ENCODE measurements around the gene CAPZA2.

CAPZA2 gene

GRCh38 chr7:116895849-116896248, 33.5 kb downstream of the CAPZA2 start:
- Histone ChIP-seq H3K9me3 (ENCODE audit: control insufficient read depth, insufficient read depth, low read length) (no peaks in the 10 kb centered on the region), H3K36me3 (ENCODE audit: control insufficient read depth, insufficient read depth, low read length) (no peaks in the 10 kb centered on the region), H3K4me3 (ENCODE audit: low read depth, low read length) (no peak overlapping the region), H3K4me1 (ENCODE audit: control insufficient read depth, insufficient read depth, low read length) (no peaks in the 10 kb centered on the region), H3K27me3 (ENCODE audit: control insufficient read depth, insufficient read depth, low read length) (no peaks in the 10 kb centered on the region), H3K9ac (ENCODE audit: low read depth, low read length) (no peak overlapping the region)

GRCh38 chr7:116897661-116898060, 35.3 kb downstream of the CAPZA2 start:
- no peaks in the 10 kb centered on the region for H3K4me1 ChIP-seq (ENCODE audit: control insufficient read depth, insufficient read depth, low read length)
- H3K9ac ChIP-seq (ENCODE audit: low read depth, low read length): no peak overlapping the region
- no peaks in the 10 kb centered on the region for H3K9me3 ChIP-seq (ENCODE audit: control insufficient read depth, insufficient read depth, low read length)
- no peaks in the 10 kb centered on the region for H3K36me3 ChIP-seq (ENCODE audit: control insufficient read depth, insufficient read depth, low read length)
- H3K27me3 ChIP-seq (ENCODE audit: control insufficient read depth, insufficient read depth, low read length): no peaks in the 10 kb centered on the region
- H3K4me3 ChIP-seq (ENCODE audit: low read depth, low read length): no peak overlapping the region

GRCh38 chr7:116899308-116899707, 36.9 kb downstream of the CAPZA2 start:
- no peak overlapping the region for H3K4me3 ChIP-seq (ENCODE audit: low read depth, low read length)
- H3K4me1 ChIP-seq (ENCODE audit: control insufficient read depth, insufficient read depth, low read length): peaks cover 3% of the 10 kb centered on the region
- H3K9me3 ChIP-seq (ENCODE audit: control insufficient read depth, insufficient read depth, low read length): no peaks in the 10 kb centered on the region
- H3K27me3 ChIP-seq (ENCODE audit: control insufficient read depth, insufficient read depth, low read length): no peaks in the 10 kb centered on the region
- no peaks in the 10 kb centered on the region for H3K36me3 ChIP-seq (ENCODE audit: control insufficient read depth, insufficient read depth, low read length)
- no peak overlapping the region for H3K9ac ChIP-seq (ENCODE audit: low read depth, low read length)

- Histone ChIP-seq H3K36me3 (ENCODE audit: control insufficient read depth, insufficient read depth, low read length) (no peaks in the 10 kb centered on the region), H3K27me3 (ENCODE audit: control insufficient read depth, insufficient read depth, low read length) (no peaks in the 10 kb centered on the region), H3K9me3 (ENCODE audit: control insufficient read depth, insufficient read depth, low read length) (no peaks in the 10 kb centered on the region), H3K4me3 (ENCODE audit: low read depth, low read length) (no peak overlapping the region), H3K4me1 (ENCODE audit: control insufficient read depth, insufficient read depth, low read length) (peaks cover 8% of the 10 kb centered on the region), H3K9ac (ENCODE audit: low read depth, low read length) (no peak overlapping the region)
These were observed 38.8 kb downstream of the CAPZA2 start for GRCh38 chr7:116901143-116901542.

GRCh38 chr7:116902867-116903266, 40.5 kb downstream of the CAPZA2 start:
- Histone ChIP-seq H3K36me3 (ENCODE audit: control insufficient read depth, insufficient read depth, low read length) (no peaks in the 10 kb centered on the region), H3K9ac (ENCODE audit: low read depth, low read length) (no peak overlapping the region), H3K4me1 (ENCODE audit: control insufficient read depth, insufficient read depth, low read length) (peaks cover 8% of the 10 kb centered on the region), H3K27me3 (ENCODE audit: control insufficient read depth, insufficient read depth, low read length) (no peaks in the 10 kb centered on the region), H3K9me3 (ENCODE audit: control insufficient read depth, insufficient read depth, low read length) (no peaks in the 10 kb centered on the region), H3K4me3 (ENCODE audit: low read depth, low read length) (no peak overlapping the region)

- Histone ChIP-seq H3K4me3 (ENCODE audit: low read depth, low read length) (no peak overlapping the region), H3K27me3 (ENCODE audit: control insufficient read depth, insufficient read depth, low read length) (no peaks in the 10 kb centered on the region), H3K9ac (ENCODE audit: low read depth, low read length) (no peak overlapping the region), H3K4me1 (ENCODE audit: control insufficient read depth, insufficient read depth, low read length) (peaks cover 8% of the 10 kb centered on the region), H3K9me3 (ENCODE audit: control insufficient read depth, insufficient read depth, low read length) (no peaks in the 10 kb centered on the region), H3K36me3 (ENCODE audit: control insufficient read depth, insufficient read depth, low read length) (no peaks in the 10 kb centered on the region)
These were observed 44.0 kb downstream of the CAPZA2 start for GRCh38 chr7:116906391-116906790.

- Histone ChIP-seq H3K4me1 (ENCODE audit: control insufficient read depth, insufficient read depth, low read length) (peaks cover 5% of the 10 kb centered on the region), H3K36me3 (ENCODE audit: control insufficient read depth, insufficient read depth, low read length) (peaks cover 2% of the 10 kb centered on the region), H3K9ac (ENCODE audit: low read depth, low read length) (no peak overlapping the region), H3K27me3 (ENCODE audit: control insufficient read depth, insufficient read depth, low read length) (no peaks in the 10 kb centered on the region), H3K4me3 (ENCODE audit: low read depth, low read length) (no peak overlapping the region), H3K9me3 (ENCODE audit: control insufficient read depth, insufficient read depth, low read length) (no peaks in the 10 kb centered on the region)
These were observed 48.0 kb downstream of the CAPZA2 start for GRCh38 chr7:116910383-116910782.

GRCh38 chr7:116911801-116912200, 49.4 kb downstream of the CAPZA2 start:
- Histone ChIP-seq H3K27me3 (ENCODE audit: control insufficient read depth, insufficient read depth, low read length) (no peaks in the 10 kb centered on the region), H3K9me3 (ENCODE audit: control insufficient read depth, insufficient read depth, low read length) (no peaks in the 10 kb centered on the region), H3K36me3 (ENCODE audit: control insufficient read depth, insufficient read depth, low read length) (peaks cover 5% of the 10 kb centered on the region), H3K4me3 (ENCODE audit: low read depth, low read length) (no peak overlapping the region), H3K4me1 (ENCODE audit: control insufficient read depth, insufficient read depth, low read length) (no peaks in the 10 kb centered on the region), H3K9ac (ENCODE audit: low read depth, low read length) (no peak overlapping the region)

GRCh38 chr7:116912269-116912909, 50.0 kb downstream of the CAPZA2 start:
- Histone ChIP-seq H3K9me3 (ENCODE audit: control insufficient read depth, insufficient read depth, low read length) (no peaks in the 10 kb centered on the region), H3K9ac (ENCODE audit: low read depth, low read length) (no peak overlapping the region), H3K36me3 (ENCODE audit: control insufficient read depth, insufficient read depth, low read length) (peaks cover 5% of the 10 kb centered on the region), H3K4me1 (ENCODE audit: control insufficient read depth, insufficient read depth, low read length) (no peaks in the 10 kb centered on the region), H3K27me3 (ENCODE audit: control insufficient read depth, insufficient read depth, low read length) (no peaks in the 10 kb centered on the region), H3K4me3 (ENCODE audit: low read depth, low read length) (no peak overlapping the region)

- Histone ChIP-seq H3K4me1 (ENCODE audit: control insufficient read depth, insufficient read depth, low read length) (no peaks in the 10 kb centered on the region), H3K9me3 (ENCODE audit: control insufficient read depth, insufficient read depth, low read length) (no peaks in the 10 kb centered on the region), H3K4me3 (ENCODE audit: low read depth, low read length) (no peak overlapping the region), H3K36me3 (ENCODE audit: control insufficient read depth, insufficient read depth, low read length) (peaks cover 5% of the 10 kb centered on the region), H3K9ac (ENCODE audit: low read depth, low read length) (no peak overlapping the region), H3K27me3 (ENCODE audit: control insufficient read depth, insufficient read depth, low read length) (no peaks in the 10 kb centered on the region)
These were observed 56.3 kb downstream of the CAPZA2 start for GRCh38 chr7:116918704-116919103.

GRCh38 chr7:116920359-116920758, 58.0 kb downstream of the CAPZA2 start:
- Histone ChIP-seq H3K27me3 (ENCODE audit: control insufficient read depth, insufficient read depth, low read length) (no peaks in the 10 kb centered on the region), H3K4me1 (ENCODE audit: control insufficient read depth, insufficient read depth, low read length) (no peaks in the 10 kb centered on the region), H3K9me3 (ENCODE audit: control insufficient read depth, insufficient read depth, low read length) (no peaks in the 10 kb centered on the region), H3K4me3 (ENCODE audit: low read depth, low read length) (no peak overlapping the region), H3K9ac (ENCODE audit: low read depth, low read length) (no peak overlapping the region), H3K36me3 (ENCODE audit: control insufficient read depth, insufficient read depth, low read length) (peaks cover 3% of the 10 kb centered on the region)

GRCh38 chr7:116922545-116922944, 60.2 kb downstream of the CAPZA2 start:
- Histone ChIP-seq H3K4me1 (ENCODE audit: control insufficient read depth, insufficient read depth, low read length) (no peaks in the 10 kb centered on the region), H3K27me3 (ENCODE audit: control insufficient read depth, insufficient read depth, low read length) (no peaks in the 10 kb centered on the region), H3K9me3 (ENCODE audit: control insufficient read depth, insufficient read depth, low read length) (no peaks in the 10 kb centered on the region), H3K4me3 (ENCODE audit: low read depth, low read length) (no peak overlapping the region), H3K36me3 (ENCODE audit: control insufficient read depth, insufficient read depth, low read length) (no peaks in the 10 kb centered on the region), H3K9ac (ENCODE audit: low read depth, low read length) (no peak overlapping the region)

Measured in iPS-15b (cell line).